Activated T-helper 17 cell treated with anti-CD3 and anti-CD28 coated beads, Interleukin-2, amount 50 U/mL, for 72 hours (primary cell): ENCODE data around the gene C22orf15. TPM values are rescaled to one million over a fixed set of nuclear protein-coding genes. Genes with fewer than 3 reads are reported as not detected.

Experiments used
- ATAC-seq: fragments of 150-1000 bp; cut with Tn5 transposase; replicated peaks from 2 replicates; pipeline ENCODE4 v1.10.0; 2021; ENCODE audit warnings: mild to moderate bottlenecking, moderate library complexity
- H3K27ac Mint-ChIP-seq: one replicate; pipeline ENCODE4 v1.8.0; 2022; ENCODE audit warnings: mixed read lengths
- H3K27me3 Mint-ChIP-seq: one replicate; pipeline ENCODE4 v1.8.0; 2022; ENCODE audit warnings: mixed read lengths
- H3K36me3 Mint-ChIP-seq: one replicate; pipeline ENCODE4 v1.8.0; 2022; ENCODE audit warnings: low read depth, mild to moderate bottlenecking, mixed read lengths
- H3K4me1 Mint-ChIP-seq: one replicate; pipeline ENCODE4 v1.8.0; 2022; ENCODE audit warnings: mixed read lengths
- H3K4me3 Mint-ChIP-seq: one replicate; pipeline ENCODE4 v1.8.0; 2022; ENCODE audit warnings: mild to moderate bottlenecking, mixed read lengths
- H3K9me3 Mint-ChIP-seq: one replicate; pipeline ENCODE4 v1.8.0; 2022; ENCODE audit warnings: mixed read lengths
- total RNA-seq, 2 donors: library from RNA; stranded (reverse); gene quantifications; one replicate each; pipeline ENCODE4 v1.2.3, GENCODE V29; 2022

C22orf15 gene
- total RNA-seq, 2 donors from 2014 or later: not detected

DNA sequence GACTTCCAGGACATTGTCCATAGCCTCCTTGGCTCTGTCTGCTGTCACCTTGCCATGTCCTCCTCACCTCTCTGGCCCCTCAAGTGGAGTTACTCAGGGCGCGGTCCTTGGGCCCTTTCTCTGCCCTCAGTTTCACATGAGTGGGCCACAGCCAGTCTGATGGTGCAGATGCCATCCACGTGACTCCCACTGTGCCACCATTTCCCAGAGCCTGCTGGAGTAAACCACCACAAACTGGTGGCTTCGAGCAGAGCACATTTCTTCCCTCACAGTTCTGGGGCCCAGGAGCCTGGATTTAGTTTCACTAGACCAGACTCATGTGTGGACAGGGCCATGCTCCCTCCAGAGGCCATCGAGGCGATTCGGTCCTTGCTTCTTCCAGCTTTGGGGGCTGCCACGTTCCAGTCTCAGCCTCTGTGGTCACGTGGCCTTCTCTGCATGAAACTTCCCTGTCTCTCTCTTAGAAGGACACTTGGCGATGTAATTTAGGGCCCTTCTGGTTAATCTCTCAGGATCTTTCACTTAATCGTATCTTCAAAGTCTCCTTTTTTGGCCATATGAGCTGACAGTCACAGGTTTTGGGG is 38.5 kb downstream of the C22orf15 start:
- peaks cover 90% of the 10 kb centered on the region for H3K36me3 Mint-ChIP-seq
- H3K27me3 Mint-ChIP-seq: no peaks in the 10 kb centered on the region
- no peak overlapping the region for H3K4me3 Mint-ChIP-seq
- no peaks in the 10 kb centered on the region for H3K9me3 Mint-ChIP-seq
- ATAC-seq: no peak
- peaks cover 4% of the 10 kb centered on the region for H3K4me1 Mint-ChIP-seq
- peak overlapping the region; percentile 46 for H3K27ac Mint-ChIP-seq

DNA sequence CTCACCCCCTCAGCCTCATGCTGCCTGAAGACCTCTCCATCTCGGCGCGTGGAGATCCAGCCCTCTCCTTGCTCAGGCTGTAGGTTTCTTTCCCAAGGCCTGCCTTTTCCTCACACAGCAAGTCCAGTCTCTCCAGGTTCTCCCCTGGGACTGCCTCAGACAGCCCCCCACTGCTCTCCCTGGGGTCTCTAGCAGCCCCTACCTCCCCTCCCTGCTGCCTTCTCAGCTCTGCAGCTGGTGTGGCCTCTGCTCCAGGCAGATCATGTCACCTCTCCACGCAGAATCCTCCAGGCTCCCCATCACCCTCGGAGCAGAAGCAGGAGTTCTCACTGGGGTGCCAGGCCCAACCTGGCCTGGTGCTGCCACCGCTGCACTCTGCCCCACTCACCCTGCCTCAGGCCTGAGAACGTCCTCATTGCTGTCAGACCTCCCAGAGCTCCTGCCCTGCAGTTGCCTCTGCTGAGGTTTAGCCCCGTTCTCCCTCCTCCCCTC is 39.1 kb downstream of the C22orf15 start:
- no peaks in the 10 kb centered on the region for H3K27me3 Mint-ChIP-seq
- H3K27ac Mint-ChIP-seq: peak overlapping the region; percentile 46
- no peak for ATAC-seq
- peaks cover 91% of the 10 kb centered on the region for H3K36me3 Mint-ChIP-seq
- H3K9me3 Mint-ChIP-seq: no peaks in the 10 kb centered on the region
- H3K4me1 Mint-ChIP-seq: peaks cover 4% of the 10 kb centered on the region
- H3K4me3 Mint-ChIP-seq: no peak overlapping the region

DNA sequence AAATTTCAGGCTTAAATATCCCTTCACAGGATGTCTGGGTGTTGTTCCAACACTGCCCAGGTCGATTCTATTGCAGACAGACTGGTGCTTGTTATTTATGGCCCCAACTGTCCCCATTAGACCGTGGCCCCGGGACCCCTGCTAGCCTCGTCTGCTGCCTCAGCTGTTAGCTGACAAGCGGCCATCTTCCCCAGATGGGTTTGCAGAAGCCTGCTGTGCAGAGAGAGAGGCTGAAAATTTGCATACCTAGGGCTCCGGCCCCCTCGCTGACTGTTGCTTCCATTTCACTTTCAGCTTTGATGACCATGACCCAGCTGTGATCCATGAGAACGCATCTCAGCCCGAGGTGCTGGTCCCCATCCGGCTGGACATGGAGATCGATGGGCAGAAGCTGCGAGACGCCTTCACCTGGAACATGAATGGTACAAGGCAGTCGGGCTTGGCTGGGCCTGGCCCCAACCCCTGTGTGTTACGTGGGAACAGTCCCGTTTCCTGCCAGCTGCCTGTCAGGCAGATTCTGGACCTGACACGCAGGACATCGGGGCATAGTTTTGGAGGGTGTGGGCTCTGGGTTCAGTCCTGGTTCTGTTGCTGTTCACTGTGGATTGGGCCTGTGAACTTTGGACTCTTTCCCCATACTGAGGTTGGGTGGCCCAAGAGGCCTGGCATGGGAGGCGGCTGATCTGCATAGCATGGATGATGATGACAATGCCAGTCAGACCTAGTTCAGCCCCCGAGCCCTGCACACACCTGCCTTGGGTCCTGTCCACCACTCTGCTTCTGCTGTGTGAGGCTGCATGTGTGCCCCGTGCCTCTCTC is 40.4 kb downstream of the C22orf15 start:
- H3K27ac Mint-ChIP-seq: peak overlapping the region; percentile 46
- peaks cover 92% of the 10 kb centered on the region for H3K36me3 Mint-ChIP-seq
- H3K4me3 Mint-ChIP-seq: no peak overlapping the region
- peaks cover 4% of the 10 kb centered on the region for H3K4me1 Mint-ChIP-seq
- H3K9me3 Mint-ChIP-seq: no peaks in the 10 kb centered on the region
- ATAC-seq: no peak
- no peaks in the 10 kb centered on the region for H3K27me3 Mint-ChIP-seq

DNA sequence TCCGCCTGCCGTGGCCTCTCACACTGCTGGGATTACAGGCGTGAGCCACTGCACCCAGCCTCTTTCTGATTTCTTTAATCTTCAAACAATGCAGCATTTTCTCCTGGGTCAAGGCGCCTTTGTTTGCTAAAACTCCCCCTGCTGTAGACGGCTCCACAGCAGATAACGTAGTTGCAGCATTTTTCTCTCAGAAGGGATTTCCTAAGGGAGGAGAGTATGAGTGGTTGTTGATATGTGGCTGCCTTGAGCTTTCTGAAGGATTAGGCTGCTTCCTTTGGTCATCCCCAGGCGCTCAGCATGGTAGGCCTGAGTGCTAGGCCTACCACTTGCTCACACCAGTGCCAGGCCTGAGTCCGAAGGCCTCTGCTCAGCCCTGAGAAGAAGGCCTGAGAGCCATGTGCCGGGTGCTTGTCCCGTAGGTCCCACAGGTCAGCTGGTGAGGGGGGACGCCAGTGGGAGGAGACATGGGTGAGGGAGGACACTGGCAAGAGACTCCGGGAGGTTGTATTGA is 42.0 kb downstream of the C22orf15 start:
- no peak overlapping the region for H3K4me3 Mint-ChIP-seq
- no peaks in the 10 kb centered on the region for H3K27me3 Mint-ChIP-seq
- H3K36me3 Mint-ChIP-seq: peaks cover 81% of the 10 kb centered on the region
- H3K9me3 Mint-ChIP-seq: no peaks in the 10 kb centered on the region
- H3K27ac Mint-ChIP-seq: no peak overlapping the region
- no peak for ATAC-seq
- peaks cover 4% of the 10 kb centered on the region for H3K4me1 Mint-ChIP-seq

DNA sequence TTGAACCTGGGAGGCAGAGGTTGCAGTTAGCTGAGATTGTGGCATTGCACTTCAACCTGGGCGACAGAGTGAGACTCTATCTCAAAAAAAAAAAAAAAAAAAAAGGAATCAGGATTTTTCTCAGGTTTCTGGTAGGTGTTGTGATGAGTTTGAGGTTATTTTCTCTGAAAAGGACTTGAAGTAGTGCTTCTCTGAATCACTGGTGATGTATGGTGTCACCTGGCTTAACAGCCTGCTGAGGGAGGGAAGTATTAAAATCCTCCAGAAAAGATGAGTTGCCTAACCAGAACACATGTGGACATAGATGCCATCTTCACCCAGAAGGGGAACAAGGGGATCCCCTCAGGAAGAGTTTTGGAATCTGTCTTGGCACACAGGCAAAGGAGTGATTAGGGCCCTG is 44.0 kb downstream of the C22orf15 start:
- Mint-ChIP-seq H3K4me1 (peaks cover 4% of the 10 kb centered on the region), H3K36me3 (peaks cover 81% of the 10 kb centered on the region)

DNA sequence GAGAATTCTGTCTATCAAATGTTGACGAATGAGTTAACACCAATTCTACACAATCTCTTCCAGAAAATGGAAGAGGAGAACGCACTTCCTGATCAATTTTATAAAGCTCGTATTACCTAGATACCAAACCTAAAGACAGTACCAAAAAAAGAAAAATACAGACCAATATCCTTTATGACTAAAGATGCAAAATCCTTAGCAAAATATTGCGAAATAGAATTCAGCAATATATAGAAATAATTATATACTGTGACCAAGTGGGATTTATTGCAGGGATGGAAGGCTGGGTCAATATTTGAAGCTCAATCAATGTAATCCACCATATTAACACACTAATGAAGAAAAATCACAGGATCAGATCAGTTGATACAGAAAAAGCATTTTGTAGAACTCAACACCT is 49.6 kb downstream of the C22orf15 start:
- ATAC-seq: no peak
- Mint-ChIP-seq H3K36me3 (peaks cover 67% of the 10 kb centered on the region), H3K27ac (no peak overlapping the region)

More for the DNA sequence above, 44.0 kb downstream of the C22orf15 start:
- no peaks in the 10 kb centered on the region for H3K9me3 Mint-ChIP-seq
- ATAC-seq: no peak
- H3K27me3 Mint-ChIP-seq: no peaks in the 10 kb centered on the region
- no peak overlapping the region for H3K4me3 Mint-ChIP-seq
- no peak overlapping the region for H3K27ac Mint-ChIP-seq

More for the DNA sequence above, 49.6 kb downstream of the C22orf15 start:
- Mint-ChIP-seq H3K4me3 (no peak overlapping the region), H3K4me1 (no peaks in the 10 kb centered on the region), H3K27me3 (no peaks in the 10 kb centered on the region), H3K9me3 (no peaks in the 10 kb centered on the region)

Other genes starting within 250 kb of the C22orf15 start
- not detected for gene IGLL1, start 182.7 kb upstream of the C22orf15 start, total RNA-seq
- under 1 TPM in 1 of 2 donors, not detected in 1; 0.40 TPM for gene DRICH1, start 130.7 kb upstream of the C22orf15 start, total RNA-seq
- 10 to 100 TPM in 1 of 2 donors, 1 to 10 TPM in 1; 4.1 to 10.4 TPM for gene RGL4, start 72.0 kb upstream of the C22orf15 start, total RNA-seq
- 1 to 10 TPM in 1 of 2 donors, under 1 TPM in 1; 0.82 to 1.1 TPM for gene ZNF70, start 11.9 kb upstream of the C22orf15 start, total RNA-seq
- gene VPREB3, start 8.6 kb upstream of the C22orf15 start, total RNA-seq: not detected
- 100 to 1,000 TPM in 1 of 2 donors, 10 to 100 TPM in 1; 49.6 to 104 TPM for gene CHCHD10, start 5.0 kb downstream of the C22orf15 start, total RNA-seq
- gene MMP11, start 9.9 kb downstream of the C22orf15 start, total RNA-seq: under 1 TPM; 0.45 to 0.50 TPM
- 10 to 100 TPM; 51.4 to 70.1 TPM for gene SMARCB1, start 24.0 kb downstream of the C22orf15 start, total RNA-seq
- gene DERL3, start 76.0 kb downstream of the C22orf15 start, total RNA-seq: 1 to 10 TPM; 5.0 to 9.3 TPM
- 1 to 10 TPM; 3.8 to 5.9 TPM for gene SLC2A11, start 94.9 kb downstream of the C22orf15 start, total RNA-seq
- gene MIF, start 131.4 kb downstream of the C22orf15 start, total RNA-seq: 1,000 to 10,000 TPM; 1,250 to 1,556 TPM
- gene GSTT2B, start 198.2 kb downstream of the C22orf15 start, total RNA-seq: under 1 TPM; 0.37 to 0.41 TPM
- 1 to 10 TPM; 2.8 to 4.9 TPM for gene DDTL, start 203.9 kb downstream of the C22orf15 start, total RNA-seq
- gene DDT, start 211.5 kb downstream of the C22orf15 start, total RNA-seq: 100 to 1,000 TPM; 117 to 122 TPM
- under 1 TPM in 1 of 2 donors, not detected in 1; 0.29 TPM for gene GSTT2, start 217.1 kb downstream of the C22orf15 start, total RNA-seq
- gene GSTT4, start 242.5 kb downstream of the C22orf15 start, total RNA-seq: not detected
- 10 to 100 TPM; 98.0 to 99.4 TPM for gene CABIN1, start 248.3 kb downstream of the C22orf15 start, total RNA-seq